ENCODE data around the gene SEC14L2. TPM values are rescaled to one million over a fixed set of nuclear protein-coding genes. Genes with fewer than 3 reads are reported as not detected.
"Not testable (repeated sequence)": the region's sequence is repeated elsewhere in the genome, so short reads cannot be mapped to it uniquely, and the experiment has no call there.

Gene SEC14L2
- polyA plus RNA-seq, 1 donor from 2014 or later: 2.7 TPM

GRCh38 chr22:30402028-30402765 is 5.4 kb downstream of the SEC14L2 start:
- H3K36me3 ChIP-seq (ENCODE audit: insufficient read depth, low read length): no peaks in the 10 kb centered on the region
- H3K27me3 ChIP-seq (ENCODE audit: insufficient read depth, low read depth, low read length): peaks cover 9% of the 10 kb centered on the region
- H3K4me2 ChIP-seq (ENCODE audit: low read length): no peak overlapping the region
- no peaks in the 10 kb centered on the region for H4K20me1 ChIP-seq (ENCODE audit: insufficient read depth)
- no peaks in the 10 kb centered on the region for H3K79me2 ChIP-seq (replicated peaks; ENCODE audit: insufficient read depth, low read length)
- H3K9ac ChIP-seq (ENCODE audit: low read length): no peak overlapping the region
- no peaks in the 10 kb centered on the region for H3K9me2 ChIP-seq (ENCODE audit: insufficient read depth, low read length)
- H3F3A ChIP-seq (ENCODE audit: insufficient read depth, low read length, poor library complexity, severe bottlenecking): no peaks in the 10 kb centered on the region
- no peak overlapping the region for H3K4me3 ChIP-seq (ENCODE audit: low read length)
- no peak overlapping the region for H2AFZ ChIP-seq (ENCODE audit: low read depth, low read length)
- no peak for TF ChIP-seq REST (IDR thresholded peaks at IDR 0.05; ENCODE audit: borderline replicate concordance)
- no peak for TF ChIP-seq MXI1 (conservative IDR thresholded peaks at IDR 0.05; ENCODE audit: poor library complexity, severe bottlenecking)
- TF ChIP-seq EZH2 (IDR thresholded peaks at IDR 0.05; ENCODE audit: borderline replicate concordance, insufficient read depth, low read length, poor library complexity, severe bottlenecking): no peak
- no peak for TF ChIP-seq EP300 (conservative IDR thresholded peaks at IDR 0.05; ENCODE audit: poor library complexity, severe bottlenecking)
- no peak for TF ChIP-seq RAD21 (conservative IDR thresholded peaks at IDR 0.05)
- no peak for TF ChIP-seq TAF1 (IDR thresholded peaks at IDR 0.05; ENCODE audit: low read depth)
- H3K27ac ChIP-seq (ENCODE audit: low read length): no peak overlapping the region
- no peaks in the 10 kb centered on the region for H3K9me3 ChIP-seq (ENCODE audit: low read length)

DNA sequence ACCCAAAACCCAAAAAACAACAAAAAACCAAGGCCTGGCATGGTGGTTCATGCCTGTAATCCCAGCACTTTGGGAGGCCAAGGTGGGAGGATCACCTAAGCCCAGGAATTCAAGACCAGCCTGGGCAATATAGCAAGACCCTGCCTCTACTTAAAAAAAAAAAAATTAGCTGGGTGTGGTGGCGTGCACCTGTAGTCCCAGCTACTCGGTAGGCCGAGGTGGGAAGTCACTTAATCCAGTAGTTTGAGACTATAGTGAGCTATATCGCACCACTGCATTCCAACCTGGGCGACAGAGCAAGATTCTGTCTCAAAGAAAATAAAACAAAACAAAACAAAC is 5.9 kb downstream of the SEC14L2 start:
- not testable (repeated sequence) for H4K20me1 ChIP-seq (ENCODE audit: insufficient read depth); H3K36me3 ChIP-seq (ENCODE audit: insufficient read depth, low read length); H3K9me3 ChIP-seq (ENCODE audit: low read length); H2AFZ ChIP-seq (ENCODE audit: low read depth, low read length); H3K4me2 ChIP-seq (ENCODE audit: low read length); H3F3A ChIP-seq (ENCODE audit: insufficient read depth, low read length, poor library complexity, severe bottlenecking); H3K79me2 ChIP-seq (replicated peaks; ENCODE audit: insufficient read depth, low read length); H3K27me3 ChIP-seq (ENCODE audit: insufficient read depth, low read depth, low read length); H3K9ac ChIP-seq (ENCODE audit: low read length); H3K27ac ChIP-seq (ENCODE audit: low read length); H3K9me2 ChIP-seq (ENCODE audit: insufficient read depth, low read length); H3K4me3 ChIP-seq (ENCODE audit: low read length)

DNA sequence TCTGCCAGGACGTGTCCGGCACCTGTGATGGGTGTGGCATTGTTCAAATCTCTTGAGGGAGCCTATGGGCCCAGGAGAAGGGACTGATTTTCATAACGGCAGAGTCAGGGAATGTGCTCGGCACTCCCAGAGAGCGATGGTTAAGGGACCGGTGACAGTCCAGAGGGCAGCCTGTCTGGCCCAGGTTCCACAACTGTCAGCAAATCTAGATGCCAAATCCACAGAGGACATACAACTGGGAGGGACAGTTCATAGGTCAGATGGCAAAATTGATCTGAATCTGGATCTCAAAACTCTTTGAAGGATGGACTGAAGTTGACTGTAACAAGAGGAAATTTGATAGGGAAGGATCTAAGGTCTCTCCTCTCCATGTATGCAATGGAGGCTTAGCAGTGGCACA is 7.5 kb downstream of the SEC14L2 start:
- no peak overlapping the region for H3K4me3 ChIP-seq (ENCODE audit: low read length)
- no peaks in the 10 kb centered on the region for H3K27me3 ChIP-seq (ENCODE audit: insufficient read depth, low read depth, low read length)
- H3K36me3 ChIP-seq (ENCODE audit: insufficient read depth, low read length): no peaks in the 10 kb centered on the region
- H3K27ac ChIP-seq (ENCODE audit: low read length): no peak overlapping the region
- no peak overlapping the region for H3K9ac ChIP-seq (ENCODE audit: low read length)
- no peaks in the 10 kb centered on the region for H3K9me2 ChIP-seq (ENCODE audit: insufficient read depth, low read length)
- no peaks in the 10 kb centered on the region for H3F3A ChIP-seq (ENCODE audit: insufficient read depth, low read length, poor library complexity, severe bottlenecking)
- H2AFZ ChIP-seq (ENCODE audit: low read depth, low read length): no peak overlapping the region
- H3K4me2 ChIP-seq (ENCODE audit: low read length): no peak overlapping the region
- H3K79me2 ChIP-seq (replicated peaks; ENCODE audit: insufficient read depth, low read length): no peaks in the 10 kb centered on the region
- TF ChIP-seq EP300 (conservative IDR thresholded peaks at IDR 0.05; ENCODE audit: poor library complexity, severe bottlenecking) (no peak), CTCF (IDR thresholded peaks at IDR 0.05; ENCODE audit: poor library complexity, severe bottlenecking) (no peak), EZH2 (IDR thresholded peaks at IDR 0.05; ENCODE audit: borderline replicate concordance, insufficient read depth, low read length, poor library complexity, severe bottlenecking) (no peak), POLR2AphosphoS5 (IDR thresholded peaks at IDR 0.05) (no peak)
- no peaks in the 10 kb centered on the region for H4K20me1 ChIP-seq (ENCODE audit: insufficient read depth)
- H3K9me3 ChIP-seq (ENCODE audit: low read length): no peaks in the 10 kb centered on the region
